ENCODE measurements around the gene MCFD2.
"Not testable (repeated sequence)": the region's sequence is repeated elsewhere in the genome, so short reads cannot be mapped to it uniquely, and the experiment has no call there.

- not testable (repeated sequence) for TF ChIP-seq EZH2phosphoT487 (IDR thresholded peaks at IDR 0.05; ENCODE audit: low read depth); CTCF (IDR thresholded peaks at IDR 0.05; ENCODE audit: low read depth, low read length)
These were observed 10.5 kb downstream of the MCFD2 start for GRCh38 chr2:46904908-46905678.

All from OCI-LY3 (cell line).